ENCODE measurements around the gene SEMA4C. TPM values are rescaled to one million over a fixed set of nuclear protein-coding genes. Genes with fewer than 3 reads are reported as not detected.

SEMA4C gene
- total RNA-seq, 4 donors from 2014 or later = 23.5 to 42.7 (median 30.2) TPM

DNA sequence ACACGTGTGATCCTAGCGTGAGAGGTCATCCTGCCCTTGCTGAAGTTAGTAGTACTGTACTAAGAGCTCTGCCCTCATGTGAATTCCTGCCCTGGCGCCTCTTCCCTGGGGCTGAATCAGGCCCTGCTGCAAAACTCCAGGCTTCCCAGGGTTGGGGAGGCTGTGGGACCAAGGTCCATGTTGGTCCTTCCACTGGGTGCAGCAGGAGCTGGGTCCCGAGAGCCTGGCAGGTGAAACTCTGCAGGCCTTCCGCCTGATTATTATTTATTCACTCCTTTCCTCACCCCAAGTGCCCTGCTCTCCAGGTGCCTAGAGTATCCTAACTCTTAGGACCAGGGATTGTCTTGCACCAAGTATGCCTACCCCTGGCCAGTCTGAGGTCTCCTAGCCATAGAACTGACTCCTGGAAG, 59.1 kb downstream of the SEMA4C start:
- no peak for TF ChIP-seq CTCF (IDR thresholded peaks at IDR 0.05)
- TF ChIP-seq POLR2A (IDR thresholded peaks at IDR 0.05) = no peak
- no peak for DNase-seq (ENCODE audit: low spot score in 2 of 2)
- H3K4me3 ChIP-seq (ENCODE audit: low read depth, poor library complexity, severe bottlenecking) = no peak overlapping the region
- WGBS, 2 donors = 88 to 92% methylated on average over 5 of the region's 5 CpGs
- intact Hi-C loops (cut with DNase I; ENCODE audit: low total_unique reads) = no loop called here

GRCh38 chr2:96809951-96810782, 59.7 kb downstream of the SEMA4C start:
- no peak for TF ChIP-seq CTCF (IDR thresholded peaks at IDR 0.05)
- no peak for TF ChIP-seq POLR2A (IDR thresholded peaks at IDR 0.05)
- DNase-seq (ENCODE audit: low spot score in 2 of 2) = no peak
- intact Hi-C loops (cut with DNase I; ENCODE audit: low total_unique reads) = no loop called here
- 89 to 94% methylated on average over 12 of the region's 12 CpGs for WGBS, 2 donors
- no peak overlapping the region for H3K4me3 ChIP-seq (ENCODE audit: low read depth, poor library complexity, severe bottlenecking)

Other genes starting within 250 kb of the SEMA4C start
- 10 to 100 TPM; 20.1 to 39.6 (median 36.0) TPM for gene KANSL3, start 231.8 kb downstream of the SEMA4C start, total RNA-seq
- gene FER1L5, start 227.3 kb downstream of the SEMA4C start, total RNA-seq = not detected
- 10 to 100 TPM; 17.2 to 21.5 (median 19.1) TPM for gene LMAN2L, start 130.0 kb downstream of the SEMA4C start, total RNA-seq
- 10 to 100 TPM; 17.4 to 29.1 (median 22.2) TPM for gene CNNM4, start 109.2 kb downstream of the SEMA4C start, total RNA-seq
- 10 to 100 TPM; 15.4 to 30.0 (median 18.8) TPM for gene CNNM3, start 53.8 kb downstream of the SEMA4C start, total RNA-seq
- gene ANKRD23, start 26.1 kb downstream of the SEMA4C start, total RNA-seq = 10 to 100 TPM in 1 of 4 donors, 1 to 10 TPM in 3; 4.9 to 12.4 (median 8.8) TPM
- gene ANKRD39, start 12.1 kb downstream of the SEMA4C start, total RNA-seq = 10 to 100 TPM in 3 of 4 donors, 1 to 10 TPM in 1; 7.6 to 15.3 (median 14.4) TPM
- gene FAM178B, start 116.5 kb upstream of the SEMA4C start, total RNA-seq = 1 to 10 TPM in 3 of 4 donors, not detected in 1; 1.4 to 2.8 (median 2.8) TPM
- 10 to 100 TPM; 12.9 to 14.9 (median 14.2) TPM for gene FAHD2B, start 224.8 kb upstream of the SEMA4C start, total RNA-seq
- gene ANKRD36, start 243.1 kb upstream of the SEMA4C start, total RNA-seq = 10 to 100 TPM in 3 of 4 donors, 1 to 10 TPM in 1; 9.8 to 13.9 (median 11.7) TPM

Measured in lower leg skin (tissue), 4 donors.